H1 (cell line): ENCODE results near the gene ARHGAP4. TPM values are rescaled to one million over a fixed set of nuclear protein-coding genes. Genes with fewer than 3 reads are reported as not detected.
A peak's percentile ranks its signal among the peaks of the same experiment; 100 is the strongest.

ENCODE experiments used
- CTCF ChIA-PET: fragments of 300-600 bp; sonication (Branson Sonifier 250); formaldehyde crosslinking; loops from one replicate; lab custom pipeline; 2021; ENCODE audit not compliant: partially characterized antibody; lab: Charles Lee
- POLR2A ChIA-PET: fragments of 300-600 bp; sonication (Branson Sonifier 250); formaldehyde crosslinking; loops from one replicate; lab custom pipeline; 2021; ENCODE audit warnings: inconsistent platforms; ENCODE audit not compliant: partially characterized antibody; lab: Charles Lee
- DNase-seq, 2 experiments: peaks; one replicate each; pipeline versions ENCODE4 v3.0.0 to v3.0.0-alpha.2; 2010 to 2022; ENCODE audit warnings: low spot score in 2 of 2, low read depth in 1 of 2, mixed read lengths in 1 of 2
- FAIRE-seq: peaks from 2 replicates; lab custom pipeline; 2011; peaks lifted over from hg19 to GRCh38; lab: Jason Lieb, UNC
- H2AFZ ChIP-seq: 2 replicates; pipeline ENCODE4 v1.8.1; 2012; ENCODE audit warnings: low read length, inconsistent platforms
- H2AK5ac ChIP-seq: 2 replicates; pipeline ENCODE4 v1.6.1; 2013; ENCODE audit warnings: low read depth, low read length
- H2BK120ac ChIP-seq: replicated peaks from 2 replicates; pipeline ENCODE3; 2013; ENCODE audit warnings: low read depth, low read length, inconsistent platforms
- H2BK12ac ChIP-seq: 2 replicates; pipeline ENCODE4 v1.6.1; 2013; ENCODE audit warnings: low read depth, low read length
- H2BK15ac ChIP-seq: 2 replicates; pipeline ENCODE4 v1.6.1; 2013; ENCODE audit warnings: low read length
- H2BK20ac ChIP-seq: 2 replicates; pipeline ENCODE4 v1.6.1; 2013; ENCODE audit warnings: low read length
- H2BK5ac ChIP-seq: 2 replicates; pipeline ENCODE4 v1.6.1; 2013; ENCODE audit warnings: low read depth, low read length
- H3K14ac ChIP-seq: 2 replicates; pipeline ENCODE4 v1.6.1; 2013; ENCODE audit warnings: inconsistent platforms; ENCODE audit not compliant: insufficient read length
- H3K18ac ChIP-seq: 2 replicates; pipeline ENCODE4 v1.6.1; 2013; ENCODE audit warnings: low read length; ENCODE audit errors: extremely low read depth
- H3K23ac ChIP-seq: 2 replicates; pipeline ENCODE4 v1.6.1; 2013; ENCODE audit warnings: inconsistent platforms; ENCODE audit not compliant: insufficient read length
- H3K23me2 ChIP-seq: 2 replicates; pipeline ENCODE4 v1.6.1; 2013; ENCODE audit warnings: low read depth, low read length
- H3K27ac ChIP-seq: 2 replicates; pipeline ENCODE4 v1.6.1; 2011; ENCODE audit warnings: low read depth, low read length, inconsistent platforms
- H3K27me3 ChIP-seq, 4 experiments: replicated peaks in 1 of 4; 1 replicate in 1 of 4; 2 replicates in 3 of 4; pipeline versions ENCODE4 v1.6.1 to v1.8.1; 2011 to 2013; ENCODE audit warnings: low read length in 3 of 4, mild to moderate bottlenecking in 3 of 4, inconsistent platforms in 2 of 4, mixed read lengths in 2 of 4, moderate library complexity in 1 of 4; ENCODE audit not compliant: control insufficient read depth in 3 of 4, insufficient read depth in 3 of 4; ENCODE audit errors: extremely low read depth in 1 of 4
- H3K36me3 ChIP-seq, 4 experiments: 2 replicates each; pipeline versions ENCODE4 v1.6.1 to v1.8.1; 2011 to 2013; ENCODE audit warnings: mild to moderate bottlenecking in 4 of 4, low read length in 3 of 4, moderate library complexity in 2 of 4, control low read depth in 1 of 4, inconsistent platforms in 1 of 4; ENCODE audit not compliant: insufficient read depth in 4 of 4, control insufficient read depth in 2 of 4
- H3K4ac ChIP-seq: replicated peaks from 2 replicates; pipeline ENCODE3; 2013; ENCODE audit warnings: low read length, low read depth, mixed read lengths, inconsistent platforms; ENCODE audit not compliant: insufficient read length
- H3K4me1 ChIP-seq, 4 experiments: replicated peaks in 1 of 4; 1 replicate in 1 of 4; 2 replicates in 3 of 4; pipeline versions ENCODE4 v1.6.1 to v1.8.1; 2011 to 2013; ENCODE audit warnings: low read length in 3 of 4, inconsistent platforms in 2 of 4, mixed read lengths in 1 of 4; ENCODE audit not compliant: insufficient read depth in 4 of 4, control insufficient read depth in 3 of 4
- H3K4me2 ChIP-seq, 2 experiments: 2 replicates each; pipeline versions ENCODE4 v1.6.1 to v1.8.1; 2011 to 2013; ENCODE audit warnings: low read depth in 2 of 2, low read length in 2 of 2, control low read depth in 1 of 2, inconsistent platforms in 1 of 2, mild to moderate bottlenecking in 1 of 2; ENCODE audit not compliant: insufficient read depth in 1 of 2
- H3K4me3 ChIP-seq, 4 experiments: fragments of 200-600, 300-600 bp in 1 of 4; sonication (generic), shearing (Covaris generic), sonication (Bioruptor Twin) in 1 of 4; 2 replicates each; pipeline versions ENCODE4 v1.5.1 to v1.8.1; 2011 to 2016; ENCODE audit warnings: low read length in 4 of 4, low read depth in 3 of 4, control low read depth in 2 of 4, inconsistent platforms in 2 of 4, mild to moderate bottlenecking in 2 of 4, mixed read lengths in 1 of 4, moderate library complexity in 1 of 4; ENCODE audit not compliant: insufficient read depth in 2 of 4; ENCODE audit errors: extremely low read depth in 1 of 4
- H3K56ac ChIP-seq: replicated peaks from 2 replicates; pipeline ENCODE3; 2013; ENCODE audit warnings: low read depth, mild to moderate bottlenecking, mixed read lengths, low read length, inconsistent platforms; ENCODE audit not compliant: insufficient read length
- H3K79me1 ChIP-seq: 2 replicates; pipeline ENCODE4 v1.6.1; 2013; ENCODE audit warnings: low read depth, low read length, control low read depth
- H3K79me2 ChIP-seq, 2 experiments: 2 replicates each; pipeline versions ENCODE4 v1.6.1 to v1.8.1; 2012 to 2013; ENCODE audit warnings: low read length in 2 of 2, mild to moderate bottlenecking in 2 of 2, inconsistent platforms in 1 of 2; ENCODE audit not compliant: insufficient read depth in 2 of 2, control insufficient read depth in 1 of 2
- H3K9ac ChIP-seq, 4 experiments: replicated peaks in 1 of 4; 1 replicate in 1 of 4; 2 replicates in 3 of 4; pipeline versions ENCODE4 v1.6.1 to v1.8.1; 2011 to 2013; ENCODE audit warnings: low read depth in 3 of 4, low read length in 3 of 4, control low read depth in 2 of 4, mild to moderate bottlenecking in 2 of 4, moderate library complexity in 2 of 4, inconsistent platforms in 1 of 4; ENCODE audit errors: extremely low read depth in 1 of 4
- H3K9me3 ChIP-seq, 2 experiments: 2 replicates each; pipeline versions ENCODE4 v1.6.1 to v1.8.1; 2012 to 2013; ENCODE audit warnings: mild to moderate bottlenecking in 2 of 2, moderate library complexity in 2 of 2, control low read depth in 1 of 2, inconsistent platforms in 1 of 2, low read depth in 1 of 2, low read length in 1 of 2, mixed read lengths in 1 of 2; ENCODE audit not compliant: insufficient read depth in 2 of 2
- H4K20me1 ChIP-seq, 2 experiments: replicated peaks in 1 of 2; 2 replicates each; pipeline versions ENCODE3 to v1.8.1; 2011 to 2013; ENCODE audit warnings: inconsistent platforms in 2 of 2, low read length in 2 of 2, mild to moderate bottlenecking in 1 of 2; ENCODE audit not compliant: insufficient read depth in 2 of 2, control insufficient read depth in 1 of 2
- H4K5ac ChIP-seq: 2 replicates; pipeline ENCODE4 v1.6.1; 2013; ENCODE audit warnings: low read length, low read depth, mixed read lengths, inconsistent platforms; ENCODE audit not compliant: insufficient read length
- H4K8ac ChIP-seq: 2 replicates; pipeline ENCODE4 v1.8.0; 2013; ENCODE audit warnings: mild to moderate bottlenecking, moderate library complexity, low read length, inconsistent platforms; ENCODE audit not compliant: insufficient read depth; ENCODE audit errors: extremely low read depth
- H4K91ac ChIP-seq: replicated peaks from 2 replicates; pipeline ENCODE3; 2013; ENCODE audit warnings: low read length, mixed read lengths, inconsistent platforms; ENCODE audit not compliant: insufficient read length
- KDM4A ChIP-seq: IDR thresholded peaks from one replicate; pipeline ENCODE4 v1.7.1; 2012; ENCODE audit warnings: low read depth, mild to moderate bottlenecking, moderate library complexity, low read length, inconsistent platforms; ENCODE audit not compliant: severe bottlenecking
- NRF1 ChIP-seq: IDR thresholded peaks from 2 replicates; pipeline ENCODE4 v1.6.1; 2011; ENCODE audit warnings: mild to moderate bottlenecking, low read depth, low read length, improper control_type of control experiment
- RXRA ChIP-seq: IDR thresholded peaks from 2 replicates; pipeline ENCODE4 v1.6.1; 2011; ENCODE audit warnings: low read depth, mild to moderate bottlenecking, low read length, moderate library complexity; ENCODE audit not compliant: insufficient read depth
- WGBS, 2 experiments: shearing (Covaris generic) in 1 of 2; methylation state at CpG; one replicate each; pipeline versions ENCODE4 v1.1.6 to v1.1.7; 2013 to 2015; ENCODE audit warnings: low lambda C conversion rate in 2 of 2, mixed read lengths in 2 of 2, inconsistent platforms in 1 of 2, low coverage in 1 of 2, missing lambda C conversion rate in 1 of 2; ENCODE audit not compliant: insufficient replicate concordance in 2 of 2, insufficient coverage in 1 of 2, insufficient read length in 1 of 2; ENCODE audit errors: extremely low coverage in 1 of 2, missing lambda C conversion rate in 1 of 2; 5-methylcytosine and 5-hydroxymethylcytosine counted together
- polyA plus RNA-seq, 7 experiments: library from polyadenylated mRNA; depleted of rRNA in 3 of 7; stranded (reverse) in 5 of 7; unstranded in 2 of 7; fragments of >200 nt in 5 of 7; fragments of 200-250 nt in 2 of 7; gene quantifications; 1 replicate in 5 of 7; 2 replicates in 1 of 7; 4 replicates in 1 of 7; pipeline versions ENCODE4 v1.2.1 to v1.2.3, GENCODE V29; 2011 to 2013; ENCODE audit warnings: missing spikeins in 2 of 7, mixed read lengths in 2 of 7
- total RNA-seq: library from RNA; stranded (reverse); fragmentation: NEBNext Ultra II Directional; extraction: Animal tissue kit (Norgen Biotek cat#: 25700); gene quantifications from 2 replicates; pipeline ENCODE4 v1.2.1, GENCODE V29; 2021

Gene ARHGAP4
- total and polyA plus RNA-seq, 2 of the 8 experiments (the other 6 are each of a cell fraction or from before 2014, with no cell fraction given), result 23.9 to 26.0 TPM

DNA sequence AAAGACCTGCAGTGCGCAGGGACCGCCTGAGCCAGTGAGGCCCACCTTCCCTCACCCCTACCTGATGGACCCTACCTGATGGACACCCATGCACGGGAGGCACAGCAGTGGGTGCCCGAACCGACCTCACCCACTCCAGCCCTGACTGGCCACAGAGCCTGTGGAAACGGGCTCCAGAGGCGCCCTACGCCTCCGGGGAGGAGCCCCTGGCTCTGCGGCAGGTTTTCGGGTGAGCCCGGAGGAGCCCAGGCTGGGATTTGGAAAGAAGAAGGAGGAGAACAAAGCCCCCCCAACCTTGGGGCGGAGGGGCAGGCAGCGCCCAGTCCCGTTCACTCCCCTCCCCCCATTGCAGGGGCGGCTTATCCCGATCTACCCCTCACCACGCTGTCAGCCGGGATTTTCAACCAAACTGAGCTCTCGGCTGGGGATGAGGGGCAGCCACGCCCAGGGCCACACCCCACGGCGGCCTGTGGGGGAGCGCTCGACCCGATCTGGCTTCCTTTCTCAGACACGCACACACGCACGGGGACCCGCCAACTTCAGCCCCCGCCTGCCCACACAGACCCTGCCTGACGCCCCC is 40.8 kb downstream of the ARHGAP4 start:
- ChIA-PET CTCF (interaction anchor here (0.6 to 2.4 kb wide), 11 partner anchors 14 to 130 kb away, joined by 3 to 7 read pairs (median 3); no protein-coding TSS in a partner anchor), POLR2A (interaction anchor here (0.8 to 2.2 kb wide), 6 partner anchors 24 to 91 kb away, joined by 3 to 8 read pairs (median 4); partner anchors contain the start of genes HCFC1, IDH3G and SSR4)
- no peak overlapping the region for H3K18ac ChIP-seq
- H2BK20ac ChIP-seq, result no peak overlapping the region
- H3K23me2 ChIP-seq, result peaks cover 8% of the 10 kb centered on the region; the same call in 1 of the 2 replicates
- no peak overlapping the region; the same call in 1 of the 2 replicates for H2BK12ac ChIP-seq
- TF ChIP-seq NRF1 (no peak), RXRA (no peak), KDM4A (peak; percentile 11)
- FAIRE-seq, result no peak
- no peak overlapping the region for H3K14ac ChIP-seq
- H3K4me3 ChIP-seq, result peak overlapping the region; percentile 47 to 64 (median 50)
- H3K4me2 ChIP-seq, result peak overlapping the region; percentile 74 to 78
- H4K8ac ChIP-seq, result no peak overlapping the region
- no peaks in the 10 kb centered on the region; a peak in 1 of 4 replicates for H3K79me2 ChIP-seq
- WGBS, 2 experiments, result 0% methylated on average over 1 of the region's 32 CpGs; no CpG with 5 or more reads in 1 of the 2 experiments
- H2BK120ac ChIP-seq, result no peak overlapping the region
- no peak overlapping the region for H4K91ac ChIP-seq
- peaks cover 0 to 2% of the 10 kb centered on the region in 2 experiments for H4K20me1 ChIP-seq
- H3K9me3 ChIP-seq, result no peaks in the 10 kb centered on the region
- H3K27ac ChIP-seq, result no peak overlapping the region
- H2AFZ ChIP-seq, result no peak overlapping the region
- no peaks in the 10 kb centered on the region for H3K79me1 ChIP-seq
- no peak overlapping the region for H4K5ac ChIP-seq
- H3K4me1 ChIP-seq, result peaks cover 4 to 29% (median 19%) of the 10 kb centered on the region in 4 experiments
- no peaks in the 10 kb centered on the region for H3K36me3 ChIP-seq
- H3K27me3 ChIP-seq, result peaks cover 0 to 17% (median under 1%) of the 10 kb centered on the region in 4 experiments; a peak in 3 of 7 replicates
- no peak overlapping the region; the same call in 1 of the 2 replicates for H2AK5ac ChIP-seq
- no peak overlapping the region for H3K23ac ChIP-seq
- H2BK5ac ChIP-seq, result no peak overlapping the region
- no peak overlapping the region for H3K56ac ChIP-seq
- DNase-seq, result no peak
- H3K9ac ChIP-seq, result no peak overlapping the region
- H3K4ac ChIP-seq, result no peak overlapping the region
- H2BK15ac ChIP-seq, result no peak overlapping the region
